GM18867 (cell line): Measurements from ENCODE around the gene LMO2.
A peak's percentile ranks its signal among the peaks of the same experiment; 100 is the strongest.

ENCODE experiments used
- ATAC-seq: cut with Tn5 transposase; IDR thresholded peaks from one replicate; pipeline ENCODE4 v1.9.1; 2021; ENCODE audit warnings: mild to moderate bottlenecking, moderate library complexity; ENCODE audit not compliant: unreplicated experiment

The LMO2 gene

GRCh38 chr11:33889821-33890378 lies 2.0 kb downstream of the LMO2 start:
- no peak for ATAC-seq

DNA sequence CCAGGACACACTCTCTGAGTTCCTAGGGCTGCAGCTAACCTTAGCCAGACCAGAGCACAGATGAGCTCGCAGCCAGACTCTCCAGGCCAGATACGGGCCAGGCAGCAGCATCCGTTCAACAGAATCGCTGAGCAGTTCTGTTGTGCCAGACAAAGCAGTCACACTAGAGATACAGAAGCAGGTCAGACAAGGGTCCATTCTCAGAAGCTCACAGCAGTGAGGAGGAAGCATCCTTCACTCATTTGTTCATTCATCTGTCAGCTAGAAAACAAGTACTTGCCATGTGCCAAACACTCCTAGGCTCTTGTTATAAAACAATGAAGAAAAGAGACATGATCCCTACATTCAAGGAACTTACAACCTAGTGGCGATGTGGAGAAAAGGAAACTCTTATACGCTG lies 2.6 kb downstream of the LMO2 start:
- ATAC-seq = no peak

DNA sequence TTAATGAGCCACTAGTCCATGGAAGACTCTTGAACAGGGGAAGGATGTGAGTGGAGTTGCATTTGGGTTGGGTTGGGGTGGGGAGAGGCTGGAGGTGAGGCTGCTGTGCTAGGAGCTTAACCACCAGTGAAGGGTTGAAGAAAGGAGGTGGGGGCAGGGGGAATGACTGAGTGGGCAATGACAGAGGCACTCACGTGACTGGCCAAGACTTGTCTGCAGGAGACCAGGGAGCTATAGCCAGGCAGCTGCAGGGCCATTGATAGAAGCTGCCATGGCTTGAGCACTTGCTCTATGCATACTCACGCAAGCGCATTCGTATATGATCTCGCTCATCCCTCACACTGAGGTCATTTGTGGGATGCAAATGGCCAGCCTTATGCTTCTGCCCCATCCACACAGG lies 4.0 kb downstream of the LMO2 start:
- no peak for ATAC-seq

GRCh38 chr11:33885338-33886005 lies 6.4 kb downstream of the LMO2 start:
- no peak for ATAC-seq

GRCh38 chr11:33884601-33885000 lies 7.3 kb downstream of the LMO2 start:
- ATAC-seq = no peak

DNA sequence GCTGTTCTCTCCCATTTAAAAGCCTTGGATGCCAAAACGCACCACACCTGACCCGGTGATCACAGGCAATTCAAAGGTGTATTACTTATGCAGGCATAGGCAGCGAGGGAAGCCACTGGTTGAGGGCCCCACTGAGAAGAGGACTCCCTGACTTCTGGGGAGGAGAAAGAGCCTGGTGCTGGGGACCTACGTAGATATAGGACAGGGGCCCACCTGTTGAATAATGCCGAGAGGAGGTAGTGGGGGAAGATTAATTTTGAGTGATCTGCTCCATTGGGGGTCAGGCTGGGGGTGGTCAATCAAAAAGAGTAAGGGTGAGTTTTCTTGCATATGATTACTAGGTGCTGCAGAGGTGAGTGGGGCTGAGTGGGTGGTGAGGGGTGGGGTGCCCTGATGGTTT lies 7.8 kb downstream of the LMO2 start:
- ATAC-seq = no peak

DNA sequence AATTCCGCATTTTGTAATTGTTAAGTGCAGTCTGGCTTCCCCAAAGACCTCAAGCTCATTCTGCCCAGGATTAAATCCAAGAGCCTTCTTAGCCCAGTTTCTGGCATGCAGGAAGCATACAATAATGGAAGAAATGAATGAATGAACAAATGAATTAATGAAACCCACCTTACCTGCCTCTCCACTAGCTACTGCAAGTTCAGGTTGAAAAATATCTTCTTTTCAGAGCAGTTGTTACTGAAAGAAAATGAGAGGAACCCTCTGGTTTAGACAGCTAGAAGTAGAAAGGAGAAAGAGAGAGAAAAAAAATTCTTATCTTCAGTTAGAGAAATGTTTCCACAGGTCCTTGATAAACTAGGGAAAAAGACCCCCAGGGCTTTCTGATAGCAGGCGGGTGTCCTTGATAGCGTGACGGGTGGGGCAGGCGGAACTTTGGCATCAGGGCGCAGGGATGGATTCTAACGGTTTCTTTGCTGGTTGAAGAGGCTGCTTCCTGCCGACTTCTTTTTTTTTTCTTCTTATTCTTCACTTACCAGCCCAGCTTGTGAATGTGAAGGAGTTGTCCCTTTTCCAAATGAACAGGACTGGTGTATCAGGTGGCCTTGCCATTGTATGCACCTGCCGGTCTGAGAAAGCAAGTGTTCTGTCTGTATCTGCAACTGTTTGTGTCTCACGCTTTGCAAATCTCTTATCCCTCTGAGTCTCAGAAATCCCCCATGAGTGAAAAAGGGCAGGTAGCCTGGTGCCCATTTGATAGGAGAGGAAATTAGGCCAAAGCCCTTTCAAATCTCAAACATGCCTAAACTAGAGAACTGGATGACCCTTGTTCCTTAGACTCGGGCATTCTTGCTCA lies 10.0 kb downstream of the LMO2 start:
- no peak for ATAC-seq

- no peak for ATAC-seq
Observed at GRCh38 chr11:33880979-33881378, 10.9 kb downstream of the LMO2 start.

DNA sequence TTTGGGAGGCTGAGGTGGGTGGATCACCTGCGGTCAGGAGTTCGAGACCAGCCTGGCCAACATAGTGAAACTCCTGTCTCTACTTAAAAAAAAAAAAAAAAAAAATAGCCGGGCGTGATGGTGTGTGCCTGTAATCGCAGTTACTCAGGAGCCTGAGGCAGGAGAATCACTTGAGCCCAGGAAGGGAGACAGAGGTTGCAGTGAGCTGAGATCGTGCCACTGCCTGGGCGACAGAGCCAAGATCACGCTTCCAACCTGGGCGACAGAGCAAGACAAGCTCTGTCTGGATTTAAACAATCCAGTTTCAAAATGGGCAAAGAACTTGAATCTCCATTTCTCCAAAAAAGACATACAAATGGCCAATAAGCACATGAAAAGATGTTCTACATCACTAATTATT lies 12.5 kb downstream of the LMO2 start:
- no peak for ATAC-seq

DNA sequence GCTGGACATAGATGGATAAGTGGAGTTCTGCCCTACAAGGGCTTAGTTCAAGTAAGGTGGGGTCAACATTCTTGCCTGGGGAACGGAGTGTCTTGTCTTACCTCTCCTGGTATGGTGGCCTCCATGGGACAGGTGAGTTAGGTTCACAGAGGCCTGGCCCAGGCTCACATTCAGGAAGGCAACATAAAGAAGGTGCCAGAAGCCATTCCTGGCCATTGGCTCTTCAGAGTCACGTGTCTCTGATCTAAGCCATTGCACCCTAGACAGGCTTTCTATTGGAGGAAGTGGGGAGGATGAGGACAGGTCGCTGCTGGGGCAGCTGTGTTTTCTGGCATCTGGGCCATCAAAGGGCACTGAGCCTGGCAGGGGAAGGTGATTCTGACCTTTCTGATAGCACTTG lies 14.8 kb downstream of the LMO2 start:
- no peak for ATAC-seq

DNA sequence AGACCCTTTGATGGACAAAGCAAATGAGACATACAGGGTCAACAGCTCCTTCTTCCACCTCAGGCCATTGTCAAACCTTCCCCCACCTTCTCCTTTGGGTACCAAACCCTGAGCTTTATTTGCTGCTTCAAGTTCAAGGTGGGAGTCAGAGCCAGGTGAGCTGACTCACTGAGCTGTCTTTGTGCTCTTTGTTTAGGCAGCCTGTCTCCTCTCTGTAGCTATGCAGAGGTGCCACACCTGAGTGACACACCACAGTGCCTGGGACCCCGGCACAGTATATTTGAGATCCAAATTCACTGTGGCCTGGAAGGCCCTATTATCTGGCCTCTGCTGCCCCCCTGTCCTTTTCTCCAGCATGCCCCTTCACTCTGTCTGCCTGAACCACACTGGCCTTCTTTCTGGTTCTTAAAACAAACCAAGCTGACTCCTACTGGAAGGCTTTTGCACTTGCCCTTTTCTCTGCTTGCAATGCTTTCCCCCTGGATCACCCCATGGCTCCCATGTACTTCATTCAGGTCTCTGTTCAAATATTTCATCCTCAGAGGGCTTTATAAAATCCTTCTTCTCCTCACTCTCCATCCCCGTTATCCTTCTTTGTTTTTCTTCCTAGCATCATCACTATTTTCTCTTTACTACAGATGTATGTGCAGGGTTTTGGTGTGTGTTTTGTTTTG lies 16.1 kb downstream of the LMO2 start:
- ATAC-seq = no peak

GRCh38 chr11:33874910-33875490 lies 16.9 kb downstream of the LMO2 start:
- no peak for ATAC-seq

- ATAC-seq = no peak
Observed at GRCh38 chr11:33874433-33874832, 17.4 kb downstream of the LMO2 start.

DNA sequence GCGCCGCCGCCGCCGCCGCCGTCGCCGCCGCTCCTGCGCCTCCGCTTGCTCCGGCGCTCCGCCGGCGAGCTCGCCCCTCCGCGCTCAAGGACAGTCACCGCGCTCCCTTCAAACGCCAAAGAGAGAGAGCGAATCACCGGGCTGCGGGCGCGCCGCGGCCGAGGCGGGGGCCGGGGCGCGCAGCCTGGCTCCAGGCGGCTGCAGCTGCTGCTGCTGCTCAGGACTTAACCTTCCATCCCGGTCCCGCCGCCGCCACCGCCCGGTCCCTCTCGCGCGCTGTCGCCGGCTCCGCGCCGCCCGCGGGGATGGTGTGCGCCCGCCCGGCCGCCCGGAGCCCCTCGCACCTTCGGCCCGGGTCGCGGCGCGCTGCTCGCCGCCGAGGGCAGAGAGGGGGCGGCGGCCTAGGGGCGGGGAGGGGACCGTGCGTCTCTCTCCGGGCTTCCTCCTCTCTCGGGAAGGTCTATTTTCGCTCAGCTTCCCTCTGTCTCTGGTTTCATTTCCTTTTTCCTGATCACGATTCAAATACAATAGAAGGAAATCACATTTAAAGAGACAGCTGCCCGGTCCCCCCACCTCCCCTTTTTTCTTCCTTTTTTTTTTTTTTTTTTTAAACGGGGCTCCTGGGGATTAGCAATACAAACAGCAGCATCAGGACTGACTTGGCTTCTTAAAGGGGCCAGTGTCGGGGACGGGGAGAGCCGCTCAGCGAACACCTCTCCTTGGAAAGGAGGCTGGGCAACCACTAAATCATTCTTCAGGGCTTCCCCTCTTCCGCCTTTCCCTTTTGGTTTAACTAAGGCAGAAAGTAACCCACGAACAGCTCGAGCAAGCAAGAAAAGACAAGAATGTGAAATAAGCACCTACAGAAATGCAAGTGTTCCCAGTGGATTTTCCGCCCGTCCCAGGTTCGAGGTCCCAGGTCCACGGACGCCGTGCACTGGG lies 22.1 kb downstream of the LMO2 start:
- ATAC-seq = peak; percentile 44

GRCh38 chr11:33868647-33869461 lies 23.0 kb downstream of the LMO2 start:
- peak; percentile 24 for ATAC-seq

GRCh38 chr11:33867996-33868646 lies 23.8 kb downstream of the LMO2 start:
- no peak for ATAC-seq

DNA sequence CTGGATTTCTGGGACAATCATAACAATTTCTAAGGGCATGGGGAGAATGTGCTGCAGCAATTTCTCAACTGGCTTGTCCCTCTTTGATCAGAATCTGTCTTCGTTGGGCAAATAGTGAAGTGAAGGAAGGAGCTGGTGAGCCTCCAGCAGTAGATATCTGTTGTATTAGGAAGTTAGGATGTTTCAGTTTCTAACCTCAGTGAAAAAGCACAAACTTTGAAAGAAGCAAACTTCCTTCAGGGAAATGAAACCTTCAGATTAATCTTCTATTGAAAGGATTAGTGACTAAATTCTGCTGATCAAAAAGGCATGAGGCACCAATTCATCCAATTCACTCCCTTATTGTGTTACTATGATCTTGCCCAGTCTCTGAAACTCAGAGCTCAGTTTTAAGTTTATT lies 24.3 kb downstream of the LMO2 start:
- ATAC-seq = no peak

DNA sequence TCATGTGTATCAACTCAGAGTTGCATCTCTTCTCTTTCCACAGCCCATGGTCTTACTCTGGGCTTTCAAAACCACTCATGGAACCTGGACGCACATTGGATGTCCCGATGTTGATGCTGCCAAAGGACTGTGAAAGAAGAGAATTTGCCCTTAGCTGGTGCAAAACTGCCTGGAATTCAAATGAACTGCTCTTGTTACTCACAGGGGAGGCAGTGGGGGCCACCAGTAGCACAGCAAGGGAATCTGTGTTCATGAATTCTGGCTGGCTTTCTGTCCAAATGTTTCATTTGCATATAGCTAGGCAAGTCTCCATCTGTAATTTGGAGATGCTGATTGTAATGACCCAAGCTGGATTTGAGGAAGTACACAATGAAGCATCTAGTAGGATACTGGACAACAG lies 24.9 kb downstream of the LMO2 start:
- ATAC-seq = no peak

DNA sequence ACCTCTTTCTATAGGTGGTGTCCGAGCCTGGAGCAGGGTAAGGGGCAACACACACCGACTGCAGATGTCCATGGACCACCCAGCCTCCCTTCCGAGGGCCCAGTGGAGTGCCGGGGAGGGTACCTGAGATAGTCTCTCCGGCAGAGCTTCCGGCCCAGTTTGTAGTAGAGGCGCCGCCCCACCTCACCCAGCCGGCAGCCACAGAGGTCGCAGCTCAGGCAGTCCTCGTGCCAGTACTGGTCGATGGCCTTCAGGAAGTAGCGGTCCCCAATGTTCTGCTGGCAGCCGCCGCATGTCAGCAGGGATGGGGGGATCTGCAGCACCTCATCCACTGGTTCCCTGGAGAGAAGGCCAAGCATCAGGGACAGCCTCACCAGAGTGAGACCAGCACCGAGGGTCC lies 27.4 kb downstream of the LMO2 start:
- ATAC-seq = no peak
